NOMO-1 (cell line): Measurements from ENCODE around the gene FRMPD4.
"Not testable (repeated sequence)": the region's sequence is repeated elsewhere in the genome, so short reads cannot be mapped to it uniquely, and the experiment has no call there.

ENCODE experiments used
- DNase-seq, 2 experiments: peaks; one replicate each; lab custom pipeline; 2025; ENCODE audit not compliant: unreplicated experiment in 2 of 2; lab: John Stamatoyannopoulos, UW

Gene FRMPD4

GRCh38 chrX:12494400-12495138 lies 356.3 kb downstream of the FRMPD4 start:
- DNase-seq = no peak

DNA sequence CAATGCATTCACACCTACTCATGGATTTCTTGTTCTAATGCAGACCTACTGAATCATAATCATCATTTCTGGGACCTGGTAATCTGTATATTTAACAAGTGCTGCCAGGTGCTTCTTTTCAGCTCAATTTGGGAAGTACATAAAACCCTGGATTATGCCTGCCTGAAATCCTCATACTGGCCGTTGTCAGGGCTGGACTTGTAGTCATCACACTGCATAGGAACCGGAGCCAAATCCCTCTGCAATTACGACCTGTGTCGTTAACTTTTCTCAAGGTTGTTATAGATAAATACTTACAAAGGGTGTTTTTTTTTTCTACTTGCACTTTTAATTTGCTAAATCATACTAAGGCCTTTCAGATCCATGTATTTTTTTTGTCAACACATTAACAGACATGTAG lies 358.1 kb downstream of the FRMPD4 start:
- no peak for DNase-seq

GRCh38 chrX:12497832-12498591 lies 359.7 kb downstream of the FRMPD4 start:
- peak; percentile 24 to 55 for DNase-seq

- DNase-seq = no peak
Measured at GRCh38 chrX:12505127-12505526, 366.9 kb downstream of the FRMPD4 start.

DNA sequence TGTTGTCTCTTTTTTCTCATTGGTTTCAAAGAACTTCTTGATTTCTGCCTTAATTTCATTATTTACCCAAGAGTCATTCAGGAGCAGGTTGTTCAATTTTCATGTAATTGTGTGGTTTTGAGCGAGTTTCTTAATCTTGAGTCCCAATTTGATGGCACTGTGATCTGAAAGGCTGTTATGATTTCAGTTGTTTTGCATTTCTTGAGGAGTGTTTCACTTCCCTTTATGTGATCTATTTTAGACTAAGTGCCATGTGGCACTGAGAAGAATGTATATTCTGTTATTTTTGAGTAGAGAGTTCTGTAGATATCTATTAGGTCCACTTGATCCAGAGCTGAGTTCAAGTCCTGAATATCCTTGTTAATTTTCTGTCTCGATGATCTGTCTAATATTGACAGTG lies 377.1 kb downstream of the FRMPD4 start:
- DNase-seq = peak; percentile 71 to 93

- no peak for DNase-seq
Measured at GRCh38 chrX:12526306-12526705, 388.0 kb downstream of the FRMPD4 start.

DNA sequence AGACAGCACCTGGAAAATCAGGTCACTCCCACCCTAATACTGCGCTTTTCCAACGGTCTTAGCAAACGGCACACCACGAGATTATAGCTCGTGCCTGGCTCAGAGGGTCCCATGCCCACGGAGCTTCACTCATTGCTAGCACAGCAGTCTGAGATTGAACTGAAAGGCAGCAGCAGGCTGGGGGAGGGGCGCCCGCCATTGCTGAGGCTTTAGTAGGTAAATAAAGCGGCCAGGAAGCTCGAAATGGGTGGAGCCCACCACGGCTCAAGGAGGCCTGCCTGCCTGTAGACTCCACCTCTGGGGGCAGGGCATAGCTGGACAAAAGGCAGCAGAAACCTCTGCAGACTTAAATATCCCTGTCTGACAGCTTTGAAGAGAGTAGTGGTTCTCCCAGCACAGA lies 399.8 kb downstream of the FRMPD4 start:
- not testable (repeated sequence) for DNase-seq

- not testable (repeated sequence) for DNase-seq
Measured at GRCh38 chrX:12542251-12542650, 404.0 kb downstream of the FRMPD4 start.

GRCh38 chrX:12548341-12548740 lies 410.1 kb downstream of the FRMPD4 start:
- DNase-seq = no peak

DNA sequence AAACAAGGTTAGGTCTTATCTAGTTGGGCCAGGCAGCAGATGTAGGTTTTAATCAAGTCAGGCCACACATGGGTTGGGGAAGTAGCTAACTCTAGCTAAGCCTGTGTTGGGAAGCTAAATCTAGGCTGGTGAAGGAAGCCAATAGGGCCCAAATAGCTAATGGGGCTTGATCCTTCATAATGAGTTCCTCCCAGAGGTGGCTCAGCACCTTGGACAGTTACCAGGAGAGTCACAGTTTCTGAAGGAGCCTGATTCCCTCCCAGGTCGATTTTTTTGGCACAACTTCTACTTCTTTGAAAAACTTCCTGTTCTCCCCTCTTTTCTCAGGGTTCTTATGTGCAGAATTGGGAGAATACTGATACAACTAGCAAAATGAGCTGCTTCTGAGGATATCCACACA lies 410.5 kb downstream of the FRMPD4 start:
- peak; percentile 8 to 59 for DNase-seq

DNA sequence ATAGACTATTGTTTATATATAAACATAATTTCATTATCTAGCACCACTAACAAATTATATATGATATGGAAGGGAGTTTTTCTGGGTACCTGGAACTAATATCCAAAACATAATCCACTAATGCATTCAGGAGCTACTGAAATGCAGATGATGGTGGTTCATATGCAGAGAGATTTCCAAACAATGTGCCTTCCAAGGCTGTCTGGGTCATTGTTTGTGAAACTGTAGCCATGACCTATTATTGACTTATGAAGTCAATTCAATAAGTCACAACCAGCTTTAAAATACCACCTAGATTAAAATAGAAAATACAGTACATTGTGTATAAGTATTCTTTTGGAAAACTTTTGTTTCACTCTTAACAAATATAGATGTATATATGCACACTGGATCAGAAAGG lies 415.9 kb downstream of the FRMPD4 start:
- no peak for DNase-seq

DNA sequence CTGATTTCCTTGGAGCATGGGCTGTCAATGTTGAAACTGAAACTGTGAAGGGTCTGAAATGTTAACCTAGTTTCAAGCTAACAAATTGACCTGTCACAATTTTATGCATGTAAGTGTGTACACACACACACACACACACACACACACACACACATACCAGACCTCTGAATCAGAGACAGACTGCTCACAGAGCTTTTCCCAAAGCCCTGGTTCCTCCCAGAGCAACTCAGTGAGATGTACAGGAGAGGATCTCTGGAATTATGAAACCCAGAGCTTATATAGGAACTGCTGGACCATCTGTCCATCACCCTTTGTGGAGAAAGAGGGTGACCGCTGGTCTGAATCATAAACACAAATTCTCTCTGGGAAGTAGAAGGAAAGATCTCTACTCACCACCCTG lies 424.8 kb downstream of the FRMPD4 start:
- no peak for DNase-seq

GRCh38 chrX:12564221-12564620 lies 425.9 kb downstream of the FRMPD4 start:
- no peak for DNase-seq

DNA sequence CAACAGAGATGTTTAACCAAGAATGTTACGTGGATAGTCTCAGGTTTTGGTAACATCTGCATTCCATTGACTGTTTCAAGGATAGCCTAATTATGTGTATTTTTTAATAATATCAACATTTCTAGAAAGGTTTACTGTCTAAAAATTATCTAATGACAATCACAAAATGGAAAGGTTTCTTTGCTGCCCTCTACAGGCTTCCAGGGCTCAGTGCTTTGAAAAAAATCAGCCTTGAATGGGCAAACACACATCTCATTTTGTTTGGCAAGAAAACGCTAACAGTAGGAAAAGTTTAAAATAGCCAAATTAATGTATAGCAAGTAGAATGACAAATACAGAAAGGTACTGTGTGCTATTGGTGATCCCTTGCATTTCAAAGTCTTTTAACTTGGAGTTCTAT lies 429.6 kb downstream of the FRMPD4 start:
- DNase-seq = peak; percentile 26 to 28

DNA sequence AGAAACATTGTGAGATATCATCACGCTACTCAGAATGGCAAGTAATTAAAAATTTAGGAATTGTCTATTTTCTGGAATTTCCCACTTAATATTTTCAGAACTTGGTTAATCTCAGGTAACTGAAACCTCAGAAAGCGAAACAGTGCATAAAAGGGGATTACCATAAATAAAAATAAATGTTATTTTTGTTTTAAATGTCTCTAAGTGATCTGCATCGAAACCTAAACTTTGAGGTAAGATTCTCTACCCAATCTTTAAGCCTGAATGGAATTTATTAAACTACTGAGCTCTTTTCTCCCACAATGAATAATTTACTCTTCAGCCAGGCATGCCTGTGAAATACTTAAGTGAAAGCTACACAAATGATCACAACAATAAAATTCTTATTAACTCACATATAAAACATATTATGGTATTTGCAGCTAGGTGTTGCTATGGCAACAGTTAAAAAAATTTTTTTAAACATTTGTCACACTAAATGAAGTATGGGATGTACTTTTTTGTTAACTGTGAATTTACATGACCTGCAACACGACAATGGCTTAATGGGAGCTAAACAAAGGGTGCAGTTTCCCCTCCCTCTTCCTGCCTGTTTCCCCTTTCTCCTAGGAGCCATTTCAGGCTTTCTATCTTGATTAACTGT lies 432.7 kb downstream of the FRMPD4 start:
- no peak for DNase-seq

GRCh38 chrX:12579311-12579710 lies 441.0 kb downstream of the FRMPD4 start:
- no peak for DNase-seq

DNA sequence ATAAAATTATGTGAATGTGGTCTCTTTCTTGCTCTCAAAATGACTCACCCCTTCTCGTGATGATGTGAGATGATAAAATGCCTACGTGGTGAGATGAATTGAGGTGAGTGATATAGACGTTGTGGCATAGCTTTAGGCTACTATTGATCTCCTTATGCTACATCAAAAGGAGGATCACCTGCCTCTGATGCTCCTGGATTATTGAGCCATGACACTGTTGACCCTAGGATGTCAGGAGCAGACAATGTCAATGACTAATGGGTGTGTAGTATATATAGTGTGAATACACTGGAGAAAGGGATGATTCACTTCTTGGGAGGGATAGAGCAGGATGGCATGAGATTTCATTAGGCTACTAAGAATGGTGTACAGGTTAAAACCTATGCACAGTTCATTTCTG lies 442.3 kb downstream of the FRMPD4 start:
- no peak for DNase-seq

- no peak for DNase-seq
Measured at GRCh38 chrX:12581546-12581945, 443.3 kb downstream of the FRMPD4 start.

DNA sequence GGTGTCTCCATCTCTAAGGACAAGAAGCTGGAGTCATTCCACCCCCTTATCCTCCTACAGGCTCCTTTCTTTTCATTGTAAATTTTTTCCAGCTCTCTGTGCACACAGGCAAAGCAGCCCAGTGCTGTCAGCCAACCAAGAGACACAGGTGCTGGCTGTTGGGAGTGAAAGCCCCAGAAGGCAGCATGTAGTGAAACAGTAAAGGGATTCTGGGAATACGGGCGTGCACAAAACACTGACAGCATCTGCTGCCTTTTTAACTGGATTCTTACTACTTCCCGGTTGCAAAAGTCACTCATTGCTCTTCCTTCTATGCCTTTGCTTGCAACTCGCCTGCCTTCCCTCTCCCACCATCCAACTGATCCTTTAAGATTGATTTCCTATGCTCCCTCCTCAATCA lies 444.4 kb downstream of the FRMPD4 start:
- no peak for DNase-seq

DNA sequence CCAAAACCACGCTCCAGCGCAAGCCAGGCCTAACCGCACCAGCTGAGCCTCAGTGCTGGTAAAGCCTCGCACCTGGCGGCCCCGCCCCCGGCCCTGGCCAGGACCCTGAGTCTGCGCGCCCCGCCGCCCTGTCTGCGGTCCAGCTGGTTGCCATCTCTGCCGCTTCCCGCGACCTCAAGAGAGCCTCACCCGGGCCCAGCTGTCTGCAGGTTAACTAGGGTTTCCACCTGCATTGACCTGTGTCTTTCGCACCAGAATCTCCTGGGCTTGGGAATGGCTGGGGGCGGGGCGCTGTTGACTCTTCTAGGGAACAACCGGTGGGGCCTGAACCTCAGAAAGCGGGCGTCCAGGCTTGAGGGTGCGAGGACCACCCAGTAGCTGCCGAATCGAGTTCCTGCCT lies 445.3 kb downstream of the FRMPD4 start:
- no peak for DNase-seq

GRCh38 chrX:12595720-12596119 lies 457.4 kb downstream of the FRMPD4 start:
- DNase-seq = no peak

- peak; percentile 94 to 99 for DNase-seq
Measured at GRCh38 chrX:12610079-12610478, 471.8 kb downstream of the FRMPD4 start.
